ENCODE data around the gene CACNA1A. TPM values are rescaled to one million over a fixed set of nuclear protein-coding genes. Genes with fewer than 3 reads are reported as not detected.
A peak's percentile ranks its signal among the peaks of the same experiment; 100 is the strongest.

CACNA1A gene
- total RNA-seq, 3 donors from 2014 or later, result 2.3 to 10.1 (median 5.7) TPM

GRCh38 chr19:13210339-13210775 is 295.9 kb downstream of the CACNA1A start:
- intact Hi-C loops (cut with DNase I, micrococcal nuclease), result loop anchor here in 1 of 2 donors (5.0 kb wide), 1 partner anchor 377 kb away; no protein-coding TSS in a partner anchor
- Histone ChIP-seq H3K36me3 (ENCODE audit: low read depth) (no peaks in the 10 kb centered on the region), H3K9me3 (no peaks in the 10 kb centered on the region), H3K4me1 (ENCODE audit: low read depth) (no peaks in the 10 kb centered on the region), H3K4me3 (no peak overlapping the region)
- TF ChIP-seq, protein P1, sequence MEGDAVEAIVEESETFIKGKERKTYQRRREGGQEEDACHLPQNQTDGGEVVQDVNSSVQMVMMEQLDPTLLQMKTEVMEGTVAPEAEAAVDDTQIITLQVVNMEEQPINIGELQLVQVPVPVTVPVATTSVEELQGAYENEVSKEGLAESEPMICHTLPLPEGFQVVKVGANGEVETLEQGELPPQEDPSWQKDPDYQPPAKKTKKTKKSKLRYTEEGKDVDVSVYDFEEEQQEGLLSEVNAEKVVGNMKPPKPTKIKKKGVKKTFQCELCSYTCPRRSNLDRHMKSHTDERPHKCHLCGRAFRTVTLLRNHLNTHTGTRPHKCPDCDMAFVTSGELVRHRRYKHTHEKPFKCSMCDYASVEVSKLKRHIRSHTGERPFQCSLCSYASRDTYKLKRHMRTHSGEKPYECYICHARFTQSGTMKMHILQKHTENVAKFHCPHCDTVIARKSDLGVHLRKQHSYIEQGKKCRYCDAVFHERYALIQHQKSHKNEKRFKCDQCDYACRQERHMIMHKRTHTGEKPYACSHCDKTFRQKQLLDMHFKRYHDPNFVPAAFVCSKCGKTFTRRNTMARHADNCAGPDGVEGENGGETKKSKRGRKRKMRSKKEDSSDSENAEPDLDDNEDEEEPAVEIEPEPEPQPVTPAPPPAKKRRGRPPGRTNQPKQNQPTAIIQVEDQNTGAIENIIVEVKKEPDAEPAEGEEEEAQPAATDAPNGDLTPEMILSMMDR (IDR thresholded peaks at IDR 0.05), result no peak
- DNase-seq, result no peak
- no peak for ATAC-seq

GRCh38 chr19:13209484-13210338 is 296.6 kb downstream of the CACNA1A start:
- TF ChIP-seq, protein P1 (IDR thresholded peaks at IDR 0.05), result no peak
- DNase-seq (no peak), ATAC-seq (no peak)
- no peak overlapping the region for H3K4me3 ChIP-seq
- H3K36me3 ChIP-seq (ENCODE audit: low read depth), result no peaks in the 10 kb centered on the region
- intact Hi-C loops (cut with DNase I, micrococcal nuclease), result loop anchor here in 1 of 2 donors (5.0 kb wide), 1 partner anchor 378 kb away; no protein-coding TSS in a partner anchor
- H3K4me1 ChIP-seq (ENCODE audit: low read depth), result no peaks in the 10 kb centered on the region
- H3K9me3 ChIP-seq, result no peaks in the 10 kb centered on the region

DNA sequence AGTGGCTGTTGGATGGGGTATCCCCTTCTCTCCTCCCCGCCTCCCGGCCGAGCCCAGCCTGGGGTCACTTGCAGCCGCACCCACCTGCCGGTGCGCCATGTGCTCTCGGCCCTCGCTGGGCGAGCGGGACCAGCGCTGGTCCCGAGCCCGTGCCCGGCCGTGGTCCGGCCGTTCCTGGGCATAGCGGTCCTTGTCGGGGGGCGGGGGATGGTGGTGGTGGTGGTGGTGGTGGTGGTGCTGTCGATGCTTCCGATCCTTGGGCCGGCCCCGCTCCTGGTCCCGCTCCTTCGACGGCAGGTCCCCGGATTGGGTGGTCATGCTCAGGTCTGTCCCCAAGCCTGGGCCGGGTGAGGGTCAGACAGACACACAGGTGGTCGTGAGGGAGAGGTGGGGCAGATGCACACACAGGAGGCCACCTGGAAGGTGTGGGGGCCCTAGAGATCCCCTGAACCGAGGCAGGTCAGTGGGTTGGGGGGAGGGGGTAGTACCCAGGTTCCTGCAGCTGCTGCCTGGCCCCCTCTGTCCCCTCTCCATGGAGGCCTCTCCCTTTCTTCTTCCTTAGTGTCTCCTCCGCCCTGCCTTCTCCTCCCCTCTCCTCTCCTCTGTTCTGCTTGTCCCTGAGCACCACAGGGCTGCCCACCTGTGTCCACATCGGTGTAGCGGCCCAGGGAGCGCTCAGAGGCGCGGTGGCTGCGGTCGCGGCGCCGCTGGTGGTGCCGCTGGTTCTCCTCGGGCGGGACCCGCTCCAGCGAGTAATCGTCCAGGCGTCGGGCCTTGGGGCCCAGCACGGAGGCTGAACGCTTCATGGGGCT is 297.4 kb downstream of the CACNA1A start:
- H3K9me3 ChIP-seq, result no peaks in the 10 kb centered on the region
- H3K4me3 ChIP-seq, result no peak overlapping the region
- H3K36me3 ChIP-seq (ENCODE audit: low read depth), result no peaks in the 10 kb centered on the region
- intact Hi-C loops (cut with DNase I, micrococcal nuclease), result no loop called here
- no peaks in the 10 kb centered on the region for H3K4me1 ChIP-seq (ENCODE audit: low read depth)
- TF ChIP-seq, protein P1 (IDR thresholded peaks at IDR 0.05), result no peak
- peak; percentile 22 for ATAC-seq
- DNase-seq, result peak in 1 of 3 donors; percentile 60

- TF ChIP-seq, protein P1 (IDR thresholded peaks at IDR 0.05), result no peak
- DNase-seq (peak; percentile 42 to 64 (median 63)), ATAC-seq (peak; percentile 56)
- no peaks in the 10 kb centered on the region for H3K9me3 ChIP-seq
- H3K36me3 ChIP-seq (ENCODE audit: low read depth), result no peaks in the 10 kb centered on the region
- H3K4me3 ChIP-seq, result no peak overlapping the region
- intact Hi-C loops (cut with DNase I, micrococcal nuclease), result no loop called here
- no peaks in the 10 kb centered on the region for H3K4me1 ChIP-seq (ENCODE audit: low read depth)
Observed at GRCh38 chr19:13207846-13208671, 298.2 kb downstream of the CACNA1A start.

- peak in 2 of 3 donors; percentile 33 to 56 for DNase-seq
- Histone ChIP-seq H3K4me1 (ENCODE audit: low read depth) (no peaks in the 10 kb centered on the region), H3K4me3 (no peak overlapping the region), H3K36me3 (ENCODE audit: low read depth) (no peaks in the 10 kb centered on the region), H3K9me3 (no peaks in the 10 kb centered on the region)
- TF ChIP-seq, protein P1 (IDR thresholded peaks at IDR 0.05), result no peak
- intact Hi-C loops (cut with DNase I, micrococcal nuclease), result no loop called here
- no peak for ATAC-seq
Observed at GRCh38 chr19:13207237-13207845, 298.9 kb downstream of the CACNA1A start.

Measured in mucosa of descending colon (tissue), 3 donors.